NCI-H2171 treated with DMSO at 0.1 percent for 48 hours (cell line): Measurements from ENCODE around the gene MED13L.
"Not testable (repeated sequence)": the region's sequence is repeated elsewhere in the genome, so short reads cannot be mapped to it uniquely, and the experiment has no call there.

ENCODE experiments used
- DNase-seq: peaks from one replicate; lab custom pipeline; 2025; lab: John Stamatoyannopoulos, UW

Gene MED13L

GRCh38 chr12:116009805-116010204, 267.7 kb downstream of the MED13L start:
- DNase-seq: no peak

DNA sequence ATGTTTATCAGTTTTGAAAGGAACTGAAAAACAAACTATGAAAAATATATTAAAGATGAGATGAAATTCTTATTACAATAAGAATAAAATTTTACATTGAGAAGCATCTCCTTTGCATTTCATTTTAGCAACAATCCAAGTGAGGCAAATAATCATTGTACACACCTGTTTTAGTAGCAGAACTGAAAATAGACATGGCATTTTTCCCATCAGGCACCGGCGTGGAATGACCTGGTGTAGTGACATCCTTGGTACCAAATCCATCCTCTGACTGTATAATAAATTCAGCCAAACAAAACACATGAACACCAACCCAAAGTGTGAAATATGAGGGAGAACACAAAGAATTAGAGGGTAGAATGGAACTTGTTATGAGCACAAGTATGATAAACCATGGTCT, 271.4 kb downstream of the MED13L start:
- DNase-seq: no peak

- no peak for DNase-seq
Measured at GRCh38 chr12:116002890-116003536, 274.5 kb downstream of the MED13L start.

GRCh38 chr12:116000252-116000651, 277.2 kb downstream of the MED13L start:
- DNase-seq: no peak

DNA sequence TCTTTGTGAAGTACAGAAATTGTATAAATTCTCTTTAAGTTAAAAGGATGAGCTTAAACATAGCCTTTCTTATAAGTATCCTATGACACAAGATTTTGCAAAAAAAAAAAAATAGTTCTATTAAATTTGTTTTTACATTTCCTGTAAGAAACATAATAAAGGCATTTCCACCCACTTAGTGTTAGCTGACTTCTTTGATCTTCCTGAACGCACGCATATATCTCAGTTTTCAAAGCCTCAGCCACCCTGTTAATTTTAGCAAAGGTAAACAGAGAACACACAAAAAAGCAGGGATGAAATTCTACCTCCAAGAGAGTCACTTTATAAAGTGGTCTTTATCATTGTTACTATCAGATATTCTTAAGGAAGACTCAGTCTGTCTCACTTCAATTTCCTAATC, 277.9 kb downstream of the MED13L start:
- no peak for DNase-seq

GRCh38 chr12:115998794-115999478, 278.6 kb downstream of the MED13L start:
- DNase-seq: no peak

DNA sequence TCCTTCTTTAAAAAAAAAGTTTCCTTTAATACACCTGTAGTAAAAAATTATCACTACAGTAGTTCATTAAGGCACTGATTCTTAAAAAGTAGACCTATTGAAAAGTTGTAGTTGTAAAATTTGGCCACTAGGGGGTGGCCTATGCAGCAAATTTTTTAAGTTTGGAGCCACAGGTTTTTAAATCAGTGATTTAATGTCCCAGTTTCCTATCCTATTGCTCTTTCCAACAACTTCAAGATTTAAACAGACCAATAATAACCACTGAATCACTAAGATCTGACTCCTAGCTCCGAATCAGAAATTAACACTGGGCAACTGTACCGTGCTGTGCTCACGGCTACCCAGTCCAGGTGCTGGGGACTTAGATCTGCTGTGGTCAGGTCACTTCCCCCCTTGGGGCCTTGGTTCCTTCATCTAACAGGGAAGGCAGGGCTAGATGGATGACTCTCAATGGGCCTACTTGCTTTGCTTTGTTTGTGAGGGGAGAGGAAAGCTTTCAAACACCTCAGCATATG, 279.3 kb downstream of the MED13L start:
- peak; percentile 31 for DNase-seq

GRCh38 chr12:115993737-115994136, 283.8 kb downstream of the MED13L start:
- DNase-seq: no peak

- DNase-seq: no peak
Measured at GRCh38 chr12:115990241-115990640, 287.3 kb downstream of the MED13L start.

DNA sequence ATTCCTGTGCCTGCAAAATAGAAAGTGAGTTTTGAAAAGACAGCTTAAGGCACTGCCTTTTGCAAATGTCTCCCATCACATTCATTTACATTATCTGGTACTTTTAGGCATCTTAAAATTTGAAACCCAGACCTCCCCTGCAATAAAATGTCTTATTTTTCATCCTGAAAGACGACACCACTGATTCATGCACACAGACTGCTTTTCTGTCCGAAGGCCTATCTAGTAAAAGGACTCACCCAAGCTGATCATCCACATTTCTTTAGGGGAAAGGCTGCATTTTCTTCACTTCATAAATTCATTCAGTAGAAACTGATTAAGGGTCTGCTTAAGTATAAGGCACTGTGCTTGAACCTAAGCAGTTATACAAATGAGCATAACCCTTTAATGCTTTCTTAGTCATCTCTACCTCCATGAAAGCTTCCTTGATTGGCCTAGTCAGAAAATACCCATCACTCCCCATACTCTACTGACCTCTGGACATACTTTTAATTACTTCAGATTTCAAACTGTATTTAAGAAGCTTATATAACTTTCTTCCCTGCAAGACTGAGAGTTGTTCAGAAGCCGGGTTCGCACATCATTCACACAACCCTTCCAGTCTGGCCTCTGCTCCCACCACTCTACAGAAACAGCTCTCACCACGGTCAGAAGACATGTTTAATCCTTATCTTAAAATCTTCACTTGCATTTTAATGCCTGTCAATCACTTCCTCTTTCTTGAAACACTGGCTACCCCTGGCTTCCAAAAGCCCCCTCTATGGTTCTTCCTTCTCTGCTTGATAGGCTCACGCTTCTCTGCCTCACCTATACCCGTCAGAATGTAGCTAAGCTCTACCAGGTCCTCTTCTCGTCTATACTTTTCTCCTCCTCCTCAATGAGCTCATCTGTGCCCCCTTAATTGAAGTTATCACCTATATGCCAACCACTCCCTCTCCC, 288.6 kb downstream of the MED13L start:
- DNase-seq: no peak

- DNase-seq: no peak
Measured at GRCh38 chr12:115988212-115988611, 289.3 kb downstream of the MED13L start.

DNA sequence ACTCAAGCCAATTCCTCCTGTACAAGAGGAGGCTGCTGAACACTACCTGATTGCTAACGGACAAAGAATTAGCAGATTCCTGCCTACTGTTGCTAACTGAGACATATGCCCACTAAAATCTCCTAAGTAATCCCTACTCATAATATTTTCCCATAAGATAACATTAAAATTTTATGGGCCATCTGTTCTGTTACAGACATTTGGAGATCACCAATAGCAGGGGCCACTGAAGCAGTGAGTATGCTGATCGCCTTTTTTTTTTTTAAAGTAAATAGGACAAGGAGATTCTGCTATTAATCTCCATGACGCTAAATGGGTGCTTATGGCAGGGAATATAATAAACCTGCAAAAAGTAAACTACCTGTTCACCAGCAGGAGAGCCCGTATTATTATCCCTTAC, 292.9 kb downstream of the MED13L start:
- DNase-seq: peak; percentile 85

GRCh38 chr12:115983226-115983798, 294.2 kb downstream of the MED13L start:
- DNase-seq: no peak

GRCh38 chr12:115980339-115980738, 297.2 kb downstream of the MED13L start:
- DNase-seq: no peak

DNA sequence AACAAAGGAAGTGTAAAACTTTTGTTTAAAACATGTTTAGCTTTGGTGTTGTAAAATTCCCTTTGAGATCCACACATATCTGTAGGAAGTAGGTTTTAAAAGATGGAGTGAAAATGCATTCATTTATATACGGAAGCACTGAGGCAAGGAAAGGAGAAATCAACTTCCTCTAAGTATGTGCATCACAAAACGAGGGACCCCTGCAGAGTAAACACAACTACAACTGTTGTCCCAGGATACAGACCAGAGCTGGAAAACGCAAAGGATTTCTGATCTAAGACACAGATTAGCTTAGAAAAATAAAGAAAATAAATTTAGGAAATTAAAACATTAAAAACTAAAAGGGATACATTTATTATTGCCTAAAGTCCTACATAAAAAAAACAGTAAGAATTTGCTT, 297.6 kb downstream of the MED13L start:
- DNase-seq: no peak

DNA sequence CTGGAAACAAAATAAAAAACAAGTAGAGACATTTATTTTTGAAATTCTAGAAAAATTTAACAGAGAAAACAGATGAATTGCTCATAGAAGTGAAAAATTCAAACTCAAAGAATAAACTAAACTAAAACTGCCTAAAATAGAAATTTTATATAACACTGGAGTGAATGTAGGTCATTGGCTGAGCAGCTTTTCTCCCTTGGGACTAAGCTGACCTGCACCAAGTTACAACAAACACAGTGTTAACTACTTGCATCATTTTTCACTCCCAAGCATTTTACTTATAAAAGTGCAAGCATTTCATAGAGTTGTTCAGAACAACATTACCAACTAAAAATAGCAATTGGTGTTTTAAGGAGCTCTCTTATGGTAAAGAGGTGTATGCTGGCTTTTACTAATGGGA, 298.1 kb downstream of the MED13L start:
- DNase-seq: no peak

DNA sequence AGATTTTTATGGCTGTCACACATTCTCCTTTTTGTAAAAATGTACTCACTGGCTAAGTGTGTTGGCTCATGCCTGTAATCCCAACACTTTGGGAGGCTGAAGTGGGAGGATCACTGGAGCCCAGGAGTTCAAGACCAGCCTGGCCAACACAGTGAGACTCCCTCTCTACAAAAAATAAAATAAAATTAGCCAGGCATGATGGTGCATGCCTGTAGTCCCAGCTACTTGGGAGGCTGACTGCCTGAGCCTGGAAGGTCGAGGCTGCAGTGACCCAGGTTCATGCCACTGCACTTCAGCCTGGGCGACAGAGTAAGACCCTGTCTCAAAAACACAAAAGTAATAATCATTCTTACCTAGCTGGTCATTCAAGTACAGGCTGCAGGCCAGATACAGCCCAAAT, 300.7 kb downstream of the MED13L start:
- DNase-seq: not testable (repeated sequence)

GRCh38 chr12:115975411-115975810, 302.1 kb downstream of the MED13L start:
- DNase-seq: no peak

DNA sequence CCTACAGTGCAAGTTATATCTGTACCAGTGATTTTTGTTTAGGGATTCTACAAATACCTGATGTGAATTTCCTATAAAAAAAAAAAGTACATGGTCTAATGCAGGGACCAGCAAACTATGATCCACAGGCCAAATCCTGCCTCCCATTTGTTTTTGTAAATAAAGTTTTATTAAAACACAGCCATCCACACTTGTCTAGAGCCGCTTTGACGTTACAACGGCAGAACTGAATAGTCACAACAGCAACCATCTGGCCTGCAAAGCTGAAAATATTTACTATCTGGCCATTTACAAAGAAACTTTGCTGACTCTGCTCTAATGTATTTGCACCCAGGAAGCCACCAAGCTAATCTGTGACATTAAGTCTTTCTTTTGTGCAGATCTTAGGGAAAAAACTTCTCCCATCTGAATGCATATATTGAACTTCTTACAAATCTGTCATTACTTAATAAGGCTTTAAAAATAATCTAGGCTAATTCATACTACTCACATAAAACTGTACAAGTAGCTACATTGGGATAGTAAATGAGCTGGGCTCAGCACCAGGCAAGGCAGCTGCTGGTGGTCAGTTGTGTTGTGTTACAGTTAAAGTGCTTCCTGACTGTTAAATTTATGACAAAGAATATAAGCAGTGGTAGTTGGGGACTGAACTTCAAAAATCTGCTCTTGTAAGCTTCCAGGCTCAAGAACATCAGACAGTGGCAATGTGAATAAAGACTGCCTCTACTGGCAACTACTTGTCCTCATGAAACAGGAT, 303.3 kb downstream of the MED13L start:
- DNase-seq: no peak

- no peak for DNase-seq
Measured at GRCh38 chr12:115973066-115973465, 304.4 kb downstream of the MED13L start.

DNA sequence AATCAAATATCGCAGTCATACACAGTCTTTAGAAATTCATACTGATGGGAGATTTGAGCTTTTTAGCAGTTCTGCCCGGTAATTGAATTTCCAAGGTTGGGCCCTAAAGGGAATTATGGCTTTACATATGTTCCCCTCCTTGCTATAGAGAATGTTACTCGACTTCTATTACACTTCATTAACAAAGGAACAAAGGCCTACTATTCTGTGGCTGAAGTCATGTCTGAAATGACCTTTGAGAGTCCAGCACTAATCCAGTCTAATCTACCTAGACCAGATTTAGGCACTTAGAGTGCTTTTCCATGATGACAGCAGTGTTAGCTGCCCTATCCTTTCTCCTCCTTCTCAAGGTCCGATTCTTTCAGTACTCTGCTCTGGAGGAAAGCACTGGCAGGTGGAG, 305.3 kb downstream of the MED13L start:
- no peak for DNase-seq
